Measurements from ENCODE around the gene MMS22L.
A peak's percentile ranks its signal among the peaks of the same experiment; 100 is the strongest.

The MMS22L gene

DNA sequence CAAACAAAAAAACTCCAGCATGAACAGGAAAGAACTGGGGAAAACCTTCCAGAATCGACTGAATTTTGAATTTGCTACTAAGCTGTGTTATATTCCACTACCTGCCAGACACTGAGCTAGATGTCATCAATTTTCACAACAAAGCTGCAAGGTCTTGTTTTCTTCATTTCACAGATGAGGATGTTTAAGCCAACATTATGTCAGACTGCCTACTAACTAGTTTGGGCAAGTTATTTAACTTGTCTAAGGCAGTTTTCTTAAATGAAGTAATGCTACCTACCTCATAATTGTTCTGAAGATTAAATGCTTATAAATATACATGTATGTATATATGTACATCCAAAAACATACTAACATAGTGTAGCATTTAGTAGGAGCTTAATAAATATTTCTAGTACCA, 144.4 kb downstream of the MMS22L start:
- no peak for DNase-seq (ENCODE audit: low spot score)

DNA sequence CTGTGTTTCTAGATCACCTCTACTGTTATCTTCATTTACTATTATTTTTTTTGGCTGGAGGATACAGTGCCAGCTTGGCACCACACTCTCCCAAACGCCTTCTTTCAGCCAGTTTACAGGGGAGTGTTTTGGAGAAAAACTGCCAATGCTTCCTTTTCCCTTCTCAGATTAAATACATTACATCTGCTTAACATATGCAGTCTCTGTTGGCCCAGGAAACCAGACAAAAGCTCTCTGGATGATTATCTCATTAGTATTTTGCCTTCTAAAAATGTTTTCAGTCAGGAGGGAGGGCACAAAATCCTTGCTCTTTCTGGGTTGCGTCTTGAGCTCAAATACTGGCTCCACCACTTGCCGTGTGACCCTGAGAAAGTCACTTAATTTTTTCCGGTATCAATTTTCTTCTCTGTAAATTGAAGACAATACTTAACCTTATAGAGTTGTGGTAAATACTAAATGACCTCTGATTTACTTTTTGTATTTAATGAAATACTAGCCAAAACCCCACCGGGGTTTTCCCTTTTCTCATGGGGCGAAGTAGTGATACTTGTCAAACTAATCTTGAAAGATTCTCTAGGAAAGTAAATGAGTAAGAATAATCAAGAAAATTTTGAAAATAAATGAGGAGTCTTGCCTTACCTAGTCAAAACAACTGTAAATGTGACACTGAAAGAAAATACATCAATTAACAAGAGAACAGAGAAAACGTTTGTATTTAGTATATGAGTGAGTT, 146.2 kb downstream of the MMS22L start:
- no peak for DNase-seq (ENCODE audit: low spot score)

DNA sequence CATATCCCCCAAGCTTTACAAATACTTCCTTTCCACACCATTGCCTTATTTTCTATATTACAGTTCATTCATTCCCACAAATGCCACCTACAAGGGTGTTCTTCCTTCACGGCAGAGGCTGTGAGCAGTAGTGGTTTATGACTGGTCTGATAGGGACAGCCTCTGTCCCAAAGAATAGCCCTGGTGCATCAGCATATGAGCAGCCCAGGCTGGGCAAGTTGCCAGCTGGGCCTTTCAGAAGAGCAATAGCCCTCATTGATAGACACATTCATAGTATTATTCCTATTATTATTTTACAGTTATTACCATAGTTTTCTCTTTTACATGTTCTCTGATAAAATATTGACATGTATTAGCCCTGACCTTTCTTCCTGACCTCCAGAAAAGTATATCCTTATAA, 149.9 kb downstream of the MMS22L start:
- peak; percentile 5 for DNase-seq (ENCODE audit: low spot score)

DNA sequence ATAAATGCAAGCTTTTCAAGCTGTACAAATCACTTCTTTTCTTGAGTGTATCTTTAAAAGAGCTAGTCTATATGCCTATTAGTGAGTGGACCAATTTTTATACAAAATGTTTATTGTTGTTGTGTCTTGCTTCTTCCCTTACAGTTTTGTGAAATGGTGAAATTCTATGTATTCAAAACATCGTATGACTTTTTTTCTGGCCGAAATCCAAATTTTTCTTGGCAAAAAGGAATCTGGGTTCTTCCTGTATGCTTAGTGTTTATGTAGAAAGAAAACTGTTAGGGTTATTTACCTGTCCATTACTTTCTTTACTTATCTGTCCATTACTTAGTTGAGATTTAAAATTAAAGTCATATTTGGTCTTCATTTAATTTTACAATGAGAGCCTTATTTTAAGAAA, 153.9 kb downstream of the MMS22L start:
- no peak for DNase-seq (ENCODE audit: low spot score)

DNA sequence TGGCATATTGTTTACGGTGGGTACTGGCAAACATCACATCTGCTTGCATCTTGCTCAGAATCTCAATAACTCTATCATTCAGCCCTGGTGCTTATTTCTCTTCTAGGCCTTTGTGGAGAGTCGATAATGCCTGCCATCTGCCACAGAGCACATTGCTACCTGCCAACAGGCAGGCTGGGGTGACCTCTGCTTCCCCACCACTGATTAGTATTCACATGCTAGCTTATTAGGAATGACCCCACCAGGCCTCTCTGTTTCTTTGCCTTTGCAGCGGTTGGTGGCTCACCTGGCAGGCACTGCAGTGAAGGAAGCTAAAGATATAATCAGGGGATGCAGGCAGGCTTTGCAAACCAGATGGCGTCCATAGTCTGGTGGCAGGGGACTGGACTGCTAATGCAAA, 154.5 kb downstream of the MMS22L start:
- no peak for DNase-seq (ENCODE audit: low spot score)

DNA sequence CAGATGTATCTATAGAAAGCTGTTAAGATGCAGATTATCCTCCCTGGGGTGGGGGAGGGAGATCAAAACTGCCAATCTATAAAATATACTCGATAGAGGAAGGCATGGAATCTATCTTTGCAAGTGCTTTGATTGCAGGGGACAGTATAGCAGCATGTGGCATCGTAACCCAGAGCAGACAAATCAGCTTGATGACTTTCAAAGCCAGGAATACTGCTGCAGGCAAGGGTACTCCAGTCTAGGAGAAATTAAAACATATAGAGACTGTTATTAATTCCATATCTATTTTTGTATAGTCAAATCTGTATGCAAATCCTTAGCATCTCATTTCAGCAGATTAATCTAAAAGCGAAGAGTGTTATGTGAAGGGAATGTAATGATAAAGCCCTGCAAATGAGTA, 159.4 kb downstream of the MMS22L start:
- no peak for DNase-seq (ENCODE audit: low spot score)

DNA sequence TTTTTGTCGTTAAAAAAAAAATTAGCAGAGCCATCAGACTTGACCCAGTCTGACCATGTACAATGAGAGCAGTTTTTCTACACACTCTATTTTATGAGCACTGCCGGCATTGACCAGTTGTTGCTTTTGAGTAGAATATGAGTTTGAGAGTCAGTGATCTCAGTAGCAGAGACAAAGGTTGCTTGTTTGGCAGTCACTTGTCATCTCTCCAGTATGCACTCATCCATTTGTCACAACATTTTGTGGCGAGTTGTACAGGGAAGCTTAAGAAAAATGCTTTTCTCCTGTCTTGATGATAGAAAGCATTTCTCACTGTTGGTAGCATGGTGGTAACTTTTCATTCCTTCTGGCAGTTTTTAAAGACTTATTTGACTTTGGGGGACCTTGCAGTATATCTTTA, 159.9 kb downstream of the MMS22L start:
- no peak for DNase-seq (ENCODE audit: low spot score)

DNA sequence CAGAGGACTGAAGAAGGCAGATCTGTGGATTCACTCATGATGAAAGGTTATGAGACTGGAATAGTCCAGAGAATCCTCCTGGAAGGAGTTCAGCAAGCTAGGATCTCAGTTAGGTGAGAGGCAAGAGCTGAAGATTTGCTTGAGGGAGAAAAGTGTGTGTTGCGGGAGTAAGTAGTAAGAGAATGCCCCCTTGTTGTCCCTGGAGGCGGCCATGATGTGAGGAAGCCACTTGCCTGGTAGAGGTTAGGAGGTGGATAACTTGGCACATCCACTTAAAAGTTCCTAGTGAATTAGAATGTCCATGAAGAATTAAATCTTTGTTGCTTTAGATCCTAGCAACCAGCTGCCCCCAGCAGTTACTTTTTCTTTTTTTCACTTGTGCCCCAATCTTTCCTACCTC, 162.5 kb downstream of the MMS22L start:
- DNase-seq (ENCODE audit: low spot score), result no peak

DNA sequence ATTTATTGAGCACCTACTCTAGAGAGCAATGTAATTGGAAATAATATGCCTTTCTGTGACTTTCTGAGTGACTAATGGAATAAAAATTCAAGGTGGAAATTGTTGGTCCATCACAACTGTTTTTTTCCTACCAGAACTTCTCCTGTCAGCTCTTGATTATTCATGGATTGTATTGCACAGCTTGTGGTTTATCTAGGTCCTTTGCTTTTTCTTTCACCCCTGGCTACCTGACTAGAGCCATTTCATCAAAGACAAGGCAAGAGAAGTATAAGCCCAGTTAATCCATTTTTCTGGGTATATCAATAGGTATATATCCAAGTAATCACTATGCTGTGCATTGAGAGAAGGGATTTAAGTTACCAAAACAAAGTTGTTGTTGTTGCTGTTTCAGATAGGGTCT, 168.4 kb downstream of the MMS22L start:
- DNase-seq (ENCODE audit: low spot score), result peak; percentile 23

DNA sequence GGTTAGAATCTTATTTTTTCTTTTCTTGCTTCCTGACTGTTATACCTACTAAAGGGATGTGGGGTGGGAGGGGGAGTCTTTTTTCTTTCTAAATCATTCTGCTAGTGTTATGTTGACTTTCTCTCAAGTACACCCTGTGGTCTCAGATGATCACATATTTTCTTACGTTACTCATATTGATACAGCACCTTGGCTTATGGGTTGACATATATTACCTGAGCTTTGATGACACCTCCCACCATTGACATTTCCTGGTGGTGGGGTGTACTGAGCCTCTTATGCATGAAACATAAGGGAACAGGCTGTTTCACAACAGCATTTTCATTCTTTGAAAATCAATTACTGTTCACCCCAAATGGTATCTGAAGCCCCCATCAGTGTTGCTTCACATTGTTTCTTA, 169.8 kb downstream of the MMS22L start:
- no peak for DNase-seq (ENCODE audit: low spot score)

DNA sequence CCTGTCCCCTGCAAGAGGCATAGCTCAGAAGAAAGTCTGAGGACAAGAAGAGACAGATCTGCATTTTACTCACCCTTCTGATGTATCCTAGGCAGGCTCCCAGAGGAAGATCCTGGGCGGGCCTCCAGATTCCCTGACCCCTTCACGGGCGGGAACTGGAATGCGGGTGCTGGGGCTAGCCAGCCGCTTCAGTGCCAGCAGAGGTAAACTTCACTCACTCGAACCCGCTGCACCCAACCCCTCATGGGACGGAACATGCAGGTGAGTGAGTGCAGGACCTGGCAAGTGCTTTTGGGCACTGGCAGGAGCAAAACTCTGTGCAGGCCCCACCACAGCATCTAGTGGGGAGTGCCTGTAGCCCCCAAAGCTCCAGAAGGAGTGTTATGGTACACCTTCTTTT, 171.8 kb downstream of the MMS22L start:
- DNase-seq (ENCODE audit: low spot score), result no peak

DNA sequence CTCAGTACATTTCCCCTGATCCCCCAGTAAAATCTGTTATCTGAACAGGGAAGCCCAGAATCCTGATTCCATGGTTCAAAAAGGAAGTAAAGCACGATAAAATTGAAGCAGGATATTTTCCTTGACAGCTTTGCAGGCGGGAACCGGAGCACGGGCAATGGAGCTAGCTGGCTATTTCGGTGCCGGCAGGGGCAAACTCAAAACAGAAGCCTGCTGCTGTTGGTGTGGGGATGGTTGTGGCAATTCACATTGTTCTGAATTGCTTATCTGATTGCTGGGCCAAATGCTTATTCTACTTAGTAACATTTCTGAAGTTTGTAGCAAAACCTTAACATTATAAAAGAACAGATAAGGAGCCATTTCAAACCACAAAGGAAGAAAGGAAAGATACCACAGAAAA, 172.4 kb downstream of the MMS22L start:
- no peak for DNase-seq (ENCODE audit: low spot score)

DNA sequence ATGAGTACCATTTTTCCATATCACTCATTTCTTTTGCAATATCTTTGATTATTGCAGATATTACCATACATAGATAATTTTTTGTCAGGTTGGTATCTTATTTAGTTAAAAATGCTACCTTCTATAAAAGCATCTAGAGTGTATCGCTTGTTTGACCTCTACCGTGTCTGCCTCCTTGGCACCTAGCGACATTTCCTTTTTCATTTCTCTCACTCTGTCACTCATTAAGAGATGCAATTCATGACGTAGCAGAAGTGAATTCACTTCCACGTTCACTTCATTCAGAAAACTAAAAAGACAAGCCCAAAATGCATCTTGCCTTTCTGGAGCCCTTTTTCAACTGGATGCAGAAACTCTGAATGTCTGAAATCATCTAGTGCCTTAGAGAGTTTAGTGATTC, 172.9 kb downstream of the MMS22L start:
- DNase-seq (ENCODE audit: low spot score), result no peak

DNA sequence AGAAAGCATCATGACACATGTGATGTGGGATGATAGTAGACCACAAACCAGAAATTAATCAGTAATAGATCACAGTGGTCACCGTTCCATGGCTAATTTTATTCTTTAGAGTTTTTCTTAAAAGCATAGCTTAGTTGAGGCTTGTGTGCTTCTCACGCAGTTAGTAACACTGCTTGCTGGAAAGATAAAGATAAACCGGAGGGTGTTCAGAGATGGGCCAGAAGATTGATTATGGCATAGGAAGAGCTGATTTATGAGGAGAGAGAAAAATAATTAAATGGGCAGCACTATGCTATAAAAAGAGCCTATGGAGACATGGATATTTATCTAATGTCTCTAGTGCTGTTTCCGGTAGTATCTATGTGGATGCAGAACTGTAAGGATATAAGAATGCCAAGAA, 173.6 kb downstream of the MMS22L start:
- no peak for DNase-seq (ENCODE audit: low spot score)

DNA sequence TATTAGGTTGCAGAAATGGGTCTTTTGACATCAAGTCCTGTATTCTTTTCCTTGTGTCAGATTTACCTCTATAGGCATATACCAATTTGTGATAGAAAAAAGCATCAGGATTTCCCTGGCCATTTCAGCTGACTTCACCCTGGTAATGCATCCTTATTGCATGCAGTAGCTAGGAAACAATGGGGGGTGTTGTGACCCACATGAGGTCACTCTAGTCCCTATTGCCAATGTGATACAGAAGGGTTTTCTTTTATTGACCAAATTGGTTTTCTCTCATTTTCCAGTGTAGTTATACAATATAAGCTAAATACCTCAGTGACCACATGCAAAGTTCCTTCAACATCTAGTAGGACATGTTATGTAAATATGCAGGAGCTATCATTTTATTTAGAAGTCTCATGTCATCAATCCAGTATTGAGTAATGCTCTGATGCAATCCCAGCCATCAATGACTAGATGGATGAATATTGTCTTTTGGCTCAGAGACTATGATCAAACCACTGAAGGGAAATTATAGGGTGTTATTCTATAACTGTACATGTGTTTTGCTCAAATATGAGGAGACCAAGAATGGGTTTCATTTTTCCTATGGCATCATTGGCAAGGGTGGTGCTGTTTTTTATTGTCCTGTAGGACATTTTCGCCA, 180.7 kb downstream of the MMS22L start:
- no peak for DNase-seq (ENCODE audit: low spot score)

DNA sequence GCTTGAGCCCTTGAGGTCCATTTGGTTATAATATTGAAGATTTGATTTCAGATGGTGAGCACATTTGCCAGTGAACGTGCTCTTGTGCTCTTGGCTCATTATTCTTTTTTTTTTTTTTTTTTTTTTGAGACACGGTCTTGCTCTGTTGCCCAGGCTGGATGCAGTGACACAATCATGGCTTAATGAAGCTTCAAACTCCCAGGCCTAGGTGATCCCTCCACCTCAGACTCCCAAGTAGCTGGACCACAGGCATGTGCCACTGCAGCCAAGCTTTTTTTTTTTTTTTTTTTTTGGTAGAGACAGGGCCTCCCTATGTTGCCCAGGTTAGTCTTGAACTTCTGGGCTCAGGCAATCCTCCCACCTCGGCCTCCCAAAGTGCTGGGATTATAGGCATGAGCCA, 182.3 kb downstream of the MMS22L start:
- peak; percentile 54 for DNase-seq (ENCODE audit: low spot score)

DNA sequence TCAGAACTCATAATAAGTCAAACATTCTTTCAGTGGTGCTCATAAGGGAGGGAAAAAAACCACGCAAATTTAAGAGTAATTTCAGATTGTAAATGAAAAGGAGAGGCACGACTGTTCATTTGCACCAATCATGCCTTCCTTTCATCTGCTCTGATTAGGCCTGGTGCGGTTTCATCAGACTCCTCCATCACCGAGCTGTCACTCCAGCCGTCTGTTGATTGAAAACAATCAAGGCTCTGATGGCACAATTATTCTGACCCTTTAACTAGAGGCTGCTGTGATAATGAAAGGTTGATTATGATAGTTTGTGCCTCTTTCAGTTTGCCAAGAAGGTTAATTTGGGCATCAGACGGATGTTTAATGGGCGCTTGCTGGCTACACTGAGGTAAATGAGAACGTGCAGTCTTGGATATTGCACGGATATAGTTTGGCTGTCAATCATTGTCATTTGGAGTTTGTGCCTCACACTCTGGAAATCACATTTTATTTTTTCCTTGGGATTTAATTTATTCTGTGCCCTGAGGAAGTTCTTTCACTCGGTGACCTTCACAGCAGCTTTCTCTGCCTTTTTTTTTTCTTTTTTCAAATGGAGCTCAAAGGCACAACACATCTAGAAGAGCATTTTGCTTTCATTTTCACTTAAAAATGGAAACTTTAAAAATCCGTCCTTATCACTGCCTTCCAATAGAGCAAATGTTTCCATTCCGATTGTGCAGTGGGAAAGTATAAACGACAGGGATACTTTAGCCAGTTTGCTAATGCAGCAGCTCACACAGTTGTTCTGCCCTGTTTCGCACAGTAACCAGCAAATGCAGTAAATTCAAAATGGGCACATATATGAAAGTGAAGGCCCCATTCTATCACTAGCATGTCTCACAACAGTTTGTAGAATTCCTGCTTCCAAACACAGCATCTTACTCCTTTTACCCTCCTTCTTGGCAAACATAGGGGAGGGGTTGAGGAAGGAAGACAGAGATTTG, 185.7 kb downstream of the MMS22L start:
- no peak for DNase-seq (ENCODE audit: low spot score)

DNA sequence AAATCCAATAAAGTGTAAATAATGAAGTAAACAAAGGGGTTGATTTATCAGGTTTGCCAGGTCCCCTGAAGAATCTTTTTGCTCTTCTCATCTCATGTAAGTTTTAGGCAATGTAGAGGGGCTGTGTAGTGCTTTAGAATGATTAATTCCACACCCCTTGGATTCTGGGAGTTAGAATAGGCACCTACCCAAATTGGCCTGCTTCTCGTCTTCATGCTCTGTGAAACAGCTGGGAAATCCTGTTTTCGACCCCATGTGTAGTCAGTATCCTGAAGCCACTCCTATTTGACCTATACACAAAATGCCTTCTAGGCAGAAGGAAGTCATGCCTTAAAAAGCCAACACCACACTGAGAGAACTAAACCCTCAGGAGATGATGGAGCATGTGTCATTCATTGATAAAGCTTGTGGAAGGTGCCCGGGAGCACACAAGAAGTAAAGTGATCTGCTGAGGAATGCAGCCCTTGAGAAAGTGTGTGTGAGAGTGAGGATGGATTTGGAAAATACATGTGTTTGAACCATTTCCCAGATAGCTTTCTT, 187.6 kb downstream of the MMS22L start:
- DNase-seq (ENCODE audit: low spot score), result peak; percentile 31

DNA sequence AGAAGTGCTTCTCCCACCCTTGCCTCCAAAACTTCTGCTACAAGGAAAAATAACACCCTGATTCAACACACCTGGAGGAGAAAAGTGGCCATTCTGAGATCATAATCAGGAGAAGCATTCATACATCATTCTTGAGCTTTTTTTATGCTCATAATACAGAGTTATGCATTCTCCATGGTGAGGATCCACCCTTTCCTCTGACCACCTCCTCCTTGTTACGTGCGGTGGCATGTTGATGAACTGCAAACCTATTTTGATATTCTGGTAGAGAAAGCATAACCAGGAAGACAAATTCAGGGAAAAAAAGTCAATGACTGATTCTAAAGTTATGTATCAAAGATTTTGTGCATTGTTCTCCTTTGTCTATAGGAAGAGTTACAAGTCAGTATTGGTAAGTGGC, 188.6 kb downstream of the MMS22L start:
- DNase-seq (ENCODE audit: low spot score), result no peak

DNA sequence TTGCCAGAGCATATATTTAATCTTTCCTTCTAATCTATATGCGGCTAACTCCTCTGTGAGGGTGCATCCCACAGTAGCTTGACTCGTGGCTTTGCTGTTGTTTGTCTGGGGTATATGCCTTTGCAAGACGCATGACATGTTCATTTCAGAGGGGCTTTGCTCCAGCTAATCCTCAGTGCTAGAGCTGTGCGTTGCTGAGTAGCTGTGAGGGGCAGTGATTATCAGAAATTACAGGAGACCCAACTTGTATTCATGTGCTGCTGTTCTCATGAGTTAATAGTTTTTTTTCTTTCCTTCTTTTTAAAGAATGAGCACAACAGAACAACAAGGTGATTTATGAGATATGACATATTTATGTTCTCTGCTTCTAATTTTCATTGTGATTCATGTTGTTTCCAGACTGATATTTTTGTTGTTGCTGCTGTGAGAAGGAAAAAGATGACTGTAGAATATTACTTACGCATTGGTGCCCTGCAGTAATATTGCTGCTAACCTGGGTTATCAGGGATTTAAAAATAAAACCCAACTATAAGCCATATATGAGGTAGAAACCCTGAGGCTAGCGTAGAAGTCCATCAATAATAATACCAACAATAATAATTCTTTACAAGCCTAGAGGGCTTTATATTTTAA, 190.2 kb downstream of the MMS22L start:
- no peak for DNase-seq (ENCODE audit: low spot score)
